Kidney epithelial cell (primary cell): ENCODE data around the gene PPP1R14D. TPM values are rescaled to one million over a fixed set of nuclear protein-coding genes. Genes with fewer than 3 reads are reported as not detected.

Experiments used
- DNase-seq: peaks from one replicate; pipeline ENCODE4 v3.0.0-alpha.2; 2010; ENCODE audit warnings: low read depth
- H3K27me3 ChIP-seq: 2 replicates; pipeline ENCODE4 v1.6.0; 2011; ENCODE audit warnings: low read length; ENCODE audit not compliant: control insufficient read depth, insufficient read depth
- H3K36me3 ChIP-seq: 2 replicates; pipeline ENCODE4 v1.5.1; 2011; ENCODE audit warnings: low read length; ENCODE audit not compliant: control insufficient read depth, insufficient read depth
- H3K4me3 ChIP-seq: 2 replicates; pipeline ENCODE4 v1.5.1; 2011; ENCODE audit warnings: low read depth, mild to moderate bottlenecking, control low read depth, low read length
- total RNA-seq: library from RNA; depleted of rRNA; stranded (reverse); fragments of >200 nt; gene quantifications from 2 replicates; pipeline ENCODE4 v1.2.3, GENCODE V29; 2015
- TF ChIP-seq, protein P1 (sequence below): IDR thresholded peaks from 2 replicates; pipeline ENCODE4 v1.5.1; 2011; ENCODE audit warnings: mild to moderate bottlenecking, moderate library complexity, low read length, control low read depth, inconsistent platforms; ENCODE audit not compliant: insufficient read depth, poor library complexity, severe bottlenecking

The PPP1R14D gene
- total RNA-seq, 1 donor from 2014 or later = not detected

DNA sequence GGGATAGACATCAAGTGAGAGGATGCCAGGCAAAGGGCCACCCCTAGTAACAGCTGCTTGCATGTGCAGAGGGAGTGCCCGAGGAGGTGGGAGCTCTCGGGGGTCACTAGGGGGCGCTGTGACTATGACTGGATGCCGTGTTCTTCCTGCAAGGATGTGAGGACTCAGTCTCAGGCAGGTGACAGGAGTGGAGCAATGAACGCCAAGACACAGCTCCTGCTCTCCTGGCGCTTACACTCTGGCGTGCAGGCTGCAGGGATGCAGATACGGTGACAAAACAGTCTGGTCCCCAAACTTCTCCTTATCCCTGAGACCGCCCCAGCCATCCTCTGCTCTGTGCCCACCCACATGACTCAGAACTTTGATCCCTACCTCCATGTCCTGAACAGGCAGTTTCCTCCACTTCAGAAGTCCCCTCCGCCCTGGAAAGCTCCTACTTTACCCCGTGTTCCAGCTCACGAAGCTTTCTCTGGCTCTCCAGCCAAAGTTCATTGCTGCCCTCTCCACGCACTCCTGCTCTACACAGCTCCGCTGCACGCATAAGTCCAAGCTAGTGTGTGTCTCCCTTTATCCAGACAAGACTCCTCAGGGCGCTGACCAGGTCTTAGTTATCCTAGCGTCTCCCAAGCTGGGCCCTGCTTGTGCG, 30.8 kb upstream of the PPP1R14D start:
- TF ChIP-seq, protein P1, sequence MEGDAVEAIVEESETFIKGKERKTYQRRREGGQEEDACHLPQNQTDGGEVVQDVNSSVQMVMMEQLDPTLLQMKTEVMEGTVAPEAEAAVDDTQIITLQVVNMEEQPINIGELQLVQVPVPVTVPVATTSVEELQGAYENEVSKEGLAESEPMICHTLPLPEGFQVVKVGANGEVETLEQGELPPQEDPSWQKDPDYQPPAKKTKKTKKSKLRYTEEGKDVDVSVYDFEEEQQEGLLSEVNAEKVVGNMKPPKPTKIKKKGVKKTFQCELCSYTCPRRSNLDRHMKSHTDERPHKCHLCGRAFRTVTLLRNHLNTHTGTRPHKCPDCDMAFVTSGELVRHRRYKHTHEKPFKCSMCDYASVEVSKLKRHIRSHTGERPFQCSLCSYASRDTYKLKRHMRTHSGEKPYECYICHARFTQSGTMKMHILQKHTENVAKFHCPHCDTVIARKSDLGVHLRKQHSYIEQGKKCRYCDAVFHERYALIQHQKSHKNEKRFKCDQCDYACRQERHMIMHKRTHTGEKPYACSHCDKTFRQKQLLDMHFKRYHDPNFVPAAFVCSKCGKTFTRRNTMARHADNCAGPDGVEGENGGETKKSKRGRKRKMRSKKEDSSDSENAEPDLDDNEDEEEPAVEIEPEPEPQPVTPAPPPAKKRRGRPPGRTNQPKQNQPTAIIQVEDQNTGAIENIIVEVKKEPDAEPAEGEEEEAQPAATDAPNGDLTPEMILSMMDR = peak; percentile 92
- Histone ChIP-seq H3K4me3 (no peak overlapping the region), H3K27me3 (no peaks in the 10 kb centered on the region), H3K36me3 (peaks cover 3% of the 10 kb centered on the region)
- peak; percentile 42 for DNase-seq

DNA sequence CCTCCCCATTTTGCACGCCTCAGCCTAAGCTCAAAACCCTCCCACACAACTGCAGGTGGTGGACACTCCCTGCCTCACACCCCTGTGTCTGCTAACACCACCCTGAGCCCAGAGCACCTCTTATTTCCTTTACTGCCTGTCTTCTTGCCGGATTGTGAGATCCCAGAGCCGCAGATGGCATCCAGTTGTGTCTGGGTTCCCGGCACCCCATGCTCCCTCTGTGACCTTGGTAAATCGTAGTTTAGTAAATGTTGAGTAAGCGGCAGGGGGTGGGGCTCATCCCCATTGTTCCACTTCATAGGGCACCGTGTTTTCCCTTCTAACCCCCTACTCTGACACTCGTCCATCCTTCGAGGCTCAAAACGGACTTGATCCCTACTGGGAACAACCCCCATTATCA, 30.2 kb upstream of the PPP1R14D start:
- DNase-seq = no peak
- H3K36me3 ChIP-seq = peaks cover 3% of the 10 kb centered on the region
- H3K4me3 ChIP-seq = no peak overlapping the region
- H3K27me3 ChIP-seq = no peaks in the 10 kb centered on the region
- TF ChIP-seq, protein P1 = no peak

DNA sequence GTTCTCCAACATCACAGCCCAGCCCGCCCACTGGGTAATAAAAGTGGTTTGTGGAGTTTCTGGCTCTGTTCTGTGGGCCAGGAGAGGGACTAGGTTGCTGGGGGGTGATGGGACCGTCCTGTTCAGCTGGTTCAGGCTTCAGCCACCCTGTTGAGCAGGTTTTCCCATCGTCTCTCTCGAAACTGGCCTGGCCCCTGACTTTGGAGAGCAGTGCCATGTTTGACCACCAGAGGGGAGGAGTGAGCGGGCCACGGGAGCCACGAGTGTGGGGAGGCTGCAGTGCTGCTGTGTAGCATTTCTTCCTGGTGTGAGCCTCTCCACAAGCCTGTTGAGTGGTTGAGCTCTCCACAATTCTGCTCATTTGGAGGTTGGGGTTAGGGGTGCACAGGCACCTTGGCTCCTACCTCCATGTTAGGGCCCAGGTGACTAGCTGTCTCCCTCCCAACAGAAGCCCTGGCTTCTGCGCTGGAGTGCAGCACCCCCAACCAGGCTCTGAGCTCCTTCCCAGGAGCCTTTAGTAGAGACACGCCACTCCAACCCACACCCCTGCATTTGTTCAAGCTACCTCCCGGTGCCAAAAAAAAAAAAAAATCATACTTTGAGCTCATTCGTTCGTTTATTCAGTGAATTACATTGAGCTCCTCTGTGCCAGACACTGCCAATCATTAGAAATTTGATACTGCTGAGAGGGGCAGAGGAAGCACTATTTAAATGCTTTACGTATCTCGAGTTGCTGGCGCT, 29.3 kb upstream of the PPP1R14D start:
- H3K27me3 ChIP-seq = no peaks in the 10 kb centered on the region
- H3K4me3 ChIP-seq = no peak overlapping the region
- H3K36me3 ChIP-seq = peaks cover 3% of the 10 kb centered on the region
- DNase-seq = no peak
- TF ChIP-seq, protein P1 = peak; percentile 99

DNA sequence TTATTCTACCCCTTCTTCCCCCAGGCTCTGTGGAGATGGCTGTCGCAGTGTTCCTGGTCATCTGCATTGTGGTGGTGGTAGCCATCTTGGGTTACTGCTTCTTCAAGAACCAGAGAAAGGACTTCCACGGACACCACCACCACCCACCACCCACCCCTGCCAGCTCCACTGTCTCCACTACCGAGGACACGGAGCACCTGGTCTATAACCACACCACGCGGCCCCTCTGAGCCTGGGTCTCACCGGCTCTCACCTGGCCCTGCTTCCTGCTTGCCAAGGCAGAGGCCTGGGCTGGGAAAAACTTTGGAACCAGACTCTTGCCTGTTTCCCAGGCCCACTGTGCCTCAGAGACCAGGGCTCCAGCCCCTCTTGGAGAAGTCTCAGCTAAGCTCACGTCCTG, 28.2 kb upstream of the PPP1R14D start:
- Histone ChIP-seq H3K36me3 (peaks cover 3% of the 10 kb centered on the region), H3K4me3 (no peak overlapping the region), H3K27me3 (no peaks in the 10 kb centered on the region)
- DNase-seq = no peak
- TF ChIP-seq, protein P1 = no peak

DNA sequence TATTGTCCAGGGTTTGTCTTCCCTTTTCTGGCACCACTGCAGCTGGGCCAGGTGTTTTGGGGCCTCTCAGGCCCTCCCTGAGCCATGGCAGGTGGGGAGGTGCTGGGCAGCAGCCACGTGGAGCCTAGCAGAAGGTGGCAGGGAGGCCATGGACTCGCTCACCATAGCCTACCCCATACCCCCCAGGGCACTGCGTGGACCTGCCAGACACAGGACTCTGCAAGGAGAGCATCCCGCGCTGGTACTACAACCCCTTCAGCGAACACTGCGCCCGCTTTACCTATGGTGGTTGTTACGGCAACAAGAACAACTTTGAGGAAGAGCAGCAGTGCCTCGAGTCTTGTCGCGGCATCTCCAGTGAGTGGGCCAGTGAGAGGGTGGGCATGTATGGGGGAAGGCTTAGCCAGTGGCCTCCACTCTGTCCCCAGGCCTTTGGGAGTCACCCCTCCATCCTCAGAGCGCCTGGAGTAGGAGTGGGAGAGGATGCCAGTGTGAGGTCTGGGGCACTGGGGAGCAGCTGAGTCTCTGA, 27.3 kb upstream of the PPP1R14D start:
- DNase-seq = no peak
- Histone ChIP-seq H3K4me3 (no peak overlapping the region), H3K36me3 (peaks cover 3% of the 10 kb centered on the region), H3K27me3 (no peaks in the 10 kb centered on the region)
- TF ChIP-seq, protein P1 = no peak
